GM12892 (cell line): Measurements from ENCODE around the gene CCDC63.

Experiments
- POLR2A ChIP-seq: IDR thresholded peaks from 2 replicates; pipeline ENCODE4 v1.6.1; 2011; ENCODE audit warnings: low read depth, low read length, control low read depth
- POLR2AphosphoS5 ChIP-seq: IDR thresholded peaks from 2 replicates; pipeline ENCODE4 v1.6.1; 2011; ENCODE audit warnings: low read depth, low read length, control low read depth
- TAF1 ChIP-seq: IDR thresholded peaks from 2 replicates; pipeline ENCODE4 v1.6.1; 2011; ENCODE audit warnings: low read depth, mild to moderate bottlenecking, control low read depth, low read length, borderline replicate concordance

DNA sequence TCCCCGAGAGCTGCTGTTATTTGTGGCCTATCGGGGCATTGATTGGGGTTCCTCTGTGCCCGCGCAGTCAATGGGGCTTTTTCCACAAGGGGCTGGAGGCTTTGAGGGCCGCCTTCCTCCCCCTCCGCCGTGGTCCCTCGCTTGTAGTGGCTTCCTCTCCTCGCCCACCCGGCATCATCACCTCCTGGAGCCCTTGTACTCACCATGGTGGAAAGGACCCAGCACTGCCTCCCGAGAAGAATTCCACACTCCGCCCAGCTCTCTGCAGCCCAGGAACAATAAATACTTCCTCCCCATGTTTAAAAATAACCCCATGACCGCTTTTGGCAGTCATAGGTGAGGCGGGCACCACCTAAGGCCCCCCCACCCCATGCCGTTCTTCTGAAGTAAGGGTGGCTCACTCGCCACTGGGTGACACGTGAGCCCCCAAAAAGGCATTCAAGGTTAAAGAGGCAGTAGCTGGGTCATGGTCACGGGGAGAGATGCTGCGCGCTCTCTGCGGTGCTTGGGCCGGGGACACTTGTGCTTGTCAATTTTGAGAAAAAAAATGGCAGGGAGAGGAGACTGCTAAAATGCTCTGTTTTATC is 73.6 kb downstream of the CCDC63 start, which contains the start of gene MYL2:
- no peak for TF ChIP-seq POLR2AphosphoS5
- TF ChIP-seq POLR2A: no peak
- no peak for TF ChIP-seq TAF1
